NCI-H1417 treated with DMSO at 0.1 percent for 48 hours (cell line): ENCODE measurements around the gene CPA4.

Source experiments
- DNase-seq: peaks from one replicate; lab custom pipeline; 2025; lab: John Stamatoyannopoulos, UW

CPA4 gene

DNA sequence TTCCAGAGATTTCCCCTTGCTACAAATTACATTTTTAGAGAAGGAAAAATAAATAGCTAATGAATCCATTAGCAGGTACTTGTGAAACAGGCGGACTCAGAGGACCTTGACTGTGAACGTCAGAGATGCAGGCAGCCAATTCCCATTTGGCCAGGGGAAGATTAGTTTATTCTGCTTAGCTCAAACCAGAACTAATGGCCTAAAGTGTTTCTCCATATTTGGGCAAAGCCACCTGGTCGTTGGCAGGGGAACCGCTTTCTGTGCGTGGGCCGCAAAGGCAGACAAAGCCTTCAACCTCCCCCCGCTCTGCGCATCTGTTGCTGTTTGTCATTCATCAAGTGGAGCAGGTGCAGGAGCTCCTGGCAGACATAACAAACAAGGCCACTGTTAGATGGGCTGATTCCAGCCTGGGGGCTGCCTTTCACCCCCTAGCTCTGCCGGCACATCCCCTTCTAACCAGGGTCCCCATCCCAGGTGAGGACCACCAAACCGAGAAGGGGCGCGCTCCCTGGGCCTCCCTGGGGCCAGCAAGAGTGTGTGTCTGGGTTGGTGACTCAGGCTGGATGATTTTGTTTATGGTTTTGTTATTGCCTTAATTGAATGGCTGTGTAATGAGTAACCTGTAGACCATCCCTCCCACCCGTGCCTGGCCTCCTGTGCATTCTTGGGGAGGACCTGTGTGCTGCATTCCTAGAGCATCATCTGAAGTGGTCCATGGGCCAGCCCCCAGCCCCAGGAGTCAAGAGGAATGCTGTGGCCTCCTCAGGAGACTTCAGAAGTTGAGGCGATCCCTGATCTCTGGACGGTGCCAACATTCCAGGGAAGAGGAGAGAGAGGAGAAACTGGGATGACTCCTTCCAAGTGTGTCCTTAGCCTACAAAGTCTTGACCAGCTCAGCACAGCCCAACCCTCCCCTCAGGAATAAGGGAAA is 72.8 kb downstream of the CPA4 start:
- DNase-seq, result peak; percentile 99

DNA sequence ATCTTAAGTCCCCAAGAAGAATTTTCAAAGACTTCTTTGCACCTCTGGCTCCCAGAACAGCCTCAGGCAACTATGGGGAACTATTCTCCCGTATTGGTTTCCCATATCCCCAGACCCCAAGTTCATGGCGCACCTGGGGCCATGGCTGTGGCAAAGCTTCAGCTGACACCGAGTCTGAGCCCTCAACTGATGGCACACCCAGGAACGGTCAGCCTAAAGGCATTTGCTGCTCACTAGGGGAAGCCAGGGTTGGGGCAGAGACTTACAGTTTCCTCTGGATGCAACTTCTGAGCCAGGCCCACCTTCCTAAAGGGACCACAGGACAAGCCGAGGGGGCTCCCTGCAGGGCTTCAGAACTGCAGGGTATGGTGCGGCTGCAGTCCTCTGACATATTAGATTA is 73.6 kb downstream of the CPA4 start:
- DNase-seq, result no peak

DNA sequence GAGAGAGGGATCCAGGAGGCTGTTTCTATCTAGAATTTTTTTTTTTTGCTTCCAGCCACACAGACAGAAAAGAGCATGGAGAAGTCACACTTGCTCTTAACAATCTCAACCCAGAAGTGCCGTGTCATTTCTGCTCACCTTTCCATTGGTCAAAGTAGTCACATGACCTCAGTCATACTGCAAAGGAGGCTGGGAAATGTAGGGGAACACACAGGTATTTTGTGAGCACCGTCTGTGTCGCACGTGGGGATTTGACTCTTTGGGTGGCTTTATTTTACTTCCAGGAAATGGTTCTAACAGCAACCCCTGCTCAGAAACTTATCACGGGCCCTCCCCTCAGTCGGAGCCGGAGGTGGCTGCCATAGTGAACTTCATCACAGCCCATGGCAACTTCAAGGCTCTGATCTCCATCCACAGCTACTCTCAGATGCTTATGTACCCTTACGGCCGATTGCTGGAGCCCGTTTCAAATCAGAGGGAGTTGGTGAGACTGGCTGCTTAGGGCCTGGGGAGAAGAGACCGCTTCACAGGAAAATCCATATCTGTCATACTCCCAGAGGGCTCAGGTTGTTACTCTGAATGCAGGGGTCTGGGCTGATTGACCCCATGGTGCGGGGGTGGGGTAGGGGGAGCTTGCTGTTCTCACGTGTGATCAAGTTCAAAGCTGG is 74.3 kb downstream of the CPA4 start:
- no peak for DNase-seq

DNA sequence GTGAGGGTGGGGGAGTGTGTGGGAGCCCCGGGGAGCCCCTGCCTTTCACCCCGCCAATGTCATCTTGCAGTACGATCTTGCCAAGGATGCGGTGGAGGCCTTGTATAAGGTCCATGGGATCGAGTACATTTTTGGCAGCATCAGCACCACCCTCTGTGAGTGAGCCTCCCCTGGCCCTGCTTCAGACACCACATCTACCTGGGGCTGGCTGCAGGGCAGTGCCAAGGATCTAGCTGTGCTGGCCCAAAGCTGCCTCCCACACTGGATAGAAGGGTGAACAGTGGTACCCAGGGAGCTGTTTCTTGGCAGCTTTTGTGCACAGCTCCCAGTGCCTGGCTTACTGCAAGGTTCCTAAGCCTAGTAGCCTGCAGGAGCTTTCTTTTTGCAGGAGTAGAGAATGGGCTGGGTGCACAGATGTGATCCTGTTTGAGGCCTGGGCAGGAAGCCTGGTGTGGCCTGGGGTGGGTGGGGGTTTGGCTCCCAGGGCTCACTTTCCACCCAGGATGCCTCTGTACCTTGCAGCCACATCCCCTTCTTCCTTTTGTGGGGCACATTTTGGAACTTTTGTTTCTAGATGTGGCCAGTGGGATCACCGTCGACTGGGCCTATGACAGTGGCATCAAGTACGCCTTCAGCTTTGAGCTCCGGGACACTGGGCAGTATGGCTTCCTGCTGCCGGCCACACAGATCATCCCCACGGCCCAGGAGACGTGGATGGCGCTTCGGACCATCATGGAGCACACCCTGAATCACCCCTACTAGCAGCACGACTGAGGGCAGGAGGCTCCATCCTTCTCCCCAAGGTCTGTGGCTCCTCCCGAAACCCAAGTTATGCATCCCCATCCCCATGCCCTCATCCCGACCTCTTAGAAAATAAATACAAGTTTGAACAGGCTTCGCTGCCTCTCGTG is 75.1 kb downstream of the CPA4 start:
- DNase-seq, result no peak

DNA sequence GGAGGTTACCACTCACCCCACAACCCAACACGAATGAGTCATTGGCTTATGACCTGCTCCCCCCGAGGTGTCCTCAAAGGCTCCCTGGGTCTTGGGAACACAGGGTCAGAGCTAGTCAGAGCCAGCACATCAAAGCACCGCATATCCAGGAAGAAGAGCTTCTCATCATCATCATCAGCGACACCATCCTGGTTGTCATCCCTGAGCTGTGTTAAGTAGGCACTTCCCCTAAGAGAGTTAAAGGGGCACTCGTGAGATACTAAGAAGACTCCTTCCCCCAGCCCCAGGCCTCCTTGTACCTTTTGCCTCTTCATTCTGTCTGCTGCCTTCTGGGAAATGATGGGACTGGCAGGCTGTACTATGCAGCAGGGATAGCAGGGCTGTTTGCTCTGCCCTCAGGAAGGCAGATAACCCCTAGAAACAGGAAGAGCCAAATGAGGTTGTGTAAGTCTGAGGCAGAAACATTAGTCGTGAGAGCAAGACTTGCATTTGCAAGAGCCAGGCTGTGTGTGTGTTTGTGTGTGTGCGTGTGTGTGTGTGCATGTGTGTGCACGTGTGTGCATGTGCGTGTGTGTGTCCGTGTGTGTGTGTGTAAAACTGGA is 76.2 kb downstream of the CPA4 start:
- no peak for DNase-seq

DNA sequence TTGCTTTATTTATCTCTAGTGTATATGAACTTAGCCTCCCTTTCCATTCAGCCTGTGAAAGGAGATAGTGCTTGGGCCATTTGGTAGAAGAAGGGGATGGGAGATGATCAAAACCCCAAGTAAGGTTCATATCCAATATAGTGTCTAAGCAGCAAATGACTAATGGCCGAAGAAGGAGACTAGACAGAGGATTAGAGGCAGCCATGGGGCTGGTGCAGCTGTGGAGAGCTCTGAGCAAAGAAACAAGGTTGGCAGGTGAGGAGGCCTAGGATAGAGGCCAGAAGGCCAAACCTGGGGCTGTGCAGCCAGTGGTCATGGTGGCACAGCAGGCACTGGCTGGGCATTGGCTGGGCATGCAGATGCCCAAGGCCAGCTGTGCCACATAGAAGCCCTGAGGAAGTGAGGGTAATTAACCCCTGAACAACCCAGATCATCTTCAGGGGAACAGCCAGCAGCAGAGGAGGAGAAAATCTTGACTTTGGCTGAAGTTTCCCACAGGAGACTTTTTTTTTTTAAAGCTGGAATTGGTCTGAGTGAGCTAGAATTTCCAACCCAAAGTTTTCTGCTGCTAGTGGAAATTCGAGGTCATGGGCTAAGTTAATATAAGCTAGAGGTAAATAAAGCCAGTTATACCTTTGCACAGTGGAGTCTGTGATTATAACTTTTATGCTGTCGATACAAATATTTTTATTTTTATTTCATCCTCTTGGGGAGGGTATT is 77.0 kb downstream of the CPA4 start:
- DNase-seq, result no peak

DNA sequence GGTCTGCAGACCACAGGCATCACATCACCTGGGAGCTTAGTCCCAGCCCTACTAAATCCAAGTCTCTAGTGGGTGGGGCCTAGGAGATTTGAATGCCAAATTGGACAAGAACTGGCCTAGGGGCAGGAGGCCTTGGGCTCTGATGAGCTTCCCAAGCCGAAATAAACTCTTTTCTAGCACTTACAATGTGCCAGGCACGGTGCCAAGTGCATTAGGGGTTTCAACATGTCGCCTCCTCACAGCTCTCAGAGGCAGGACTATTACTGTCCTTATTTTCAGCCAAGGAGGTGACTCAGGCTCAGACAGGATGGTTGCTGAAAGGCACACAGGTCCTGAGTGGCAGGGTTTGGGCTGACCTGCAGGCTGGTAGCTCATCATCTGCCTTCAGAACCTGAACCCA is 78.1 kb downstream of the CPA4 start:
- DNase-seq, result no peak

DNA sequence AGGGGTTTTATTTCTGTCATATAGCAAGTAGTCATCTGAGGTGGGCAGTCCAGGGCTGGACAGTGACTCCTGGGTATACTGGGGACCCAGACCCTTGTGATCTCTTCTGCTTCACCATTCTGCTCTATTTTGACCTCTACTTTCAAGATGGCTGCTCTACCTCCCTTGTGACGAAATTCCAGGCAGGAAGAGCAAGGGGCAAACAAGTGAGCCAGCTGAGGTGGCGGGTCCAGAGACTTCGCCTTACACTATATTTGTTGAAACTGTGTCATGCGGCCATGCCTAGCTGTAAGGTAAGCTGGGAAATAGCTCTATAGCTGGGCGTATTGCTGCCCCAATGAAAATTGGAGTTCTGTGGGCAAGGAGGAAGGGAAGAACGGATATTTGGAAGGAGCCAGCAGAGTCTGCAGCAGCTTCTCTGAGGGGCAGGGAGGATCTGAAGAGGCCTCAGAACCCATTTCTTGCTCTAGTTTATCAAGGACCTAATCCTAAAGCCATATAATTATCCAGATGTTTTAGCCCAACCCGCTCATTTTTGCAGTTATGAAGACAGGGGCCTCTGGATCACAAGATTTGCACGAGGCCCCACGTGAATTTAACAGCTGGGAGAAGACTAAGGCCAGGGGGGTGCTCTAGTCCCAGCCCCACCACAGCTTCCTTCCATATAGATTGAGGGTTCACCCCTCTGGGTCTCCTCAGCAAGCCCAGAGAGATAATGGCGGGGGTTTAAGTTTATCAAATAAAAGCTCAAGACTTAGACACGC is 79.6 kb downstream of the CPA4 start:
- no peak for DNase-seq
